Mammary epithelial cell (primary cell): ENCODE results near the gene GM2A.

Experiments
- CTCF ChIP-seq, 2 donors: IDR thresholded peaks in 1 of 2; conservative IDR thresholded peaks in 1 of 2; 2 replicates each; pipeline ENCODE4 v1.5.1; 2011 to 2012; ENCODE audit warnings: inconsistent platforms in 2 of 2, low read length in 2 of 2, mild to moderate bottlenecking in 2 of 2, control low read depth in 1 of 2, low read depth in 1 of 2; ENCODE audit not compliant: insufficient read depth in 1 of 2; ENCODE audit errors: extremely low read depth in 1 of 2
- EZH2 ChIP-seq: IDR thresholded peaks from 2 replicates; pipeline ENCODE4 v1.6.1; 2012; ENCODE audit warnings: low read length, inconsistent platforms, borderline replicate concordance

- TF ChIP-seq CTCF (conservative IDR thresholded peaks at IDR 0.05 in 1 of 2, IDR thresholded peaks at IDR 0.05 in 1 of 2; ENCODE audit: extremely low read depth in 1 of 2, insufficient read depth in 1 of 2, low read depth in 1 of 2, low read length in 2 of 2), result no peak
- no peak for TF ChIP-seq EZH2
Observed at GRCh38 chr5:151231359-151231758, 21.6 kb upstream of the GM2A start.
